NT2/D1 (cell line): Measurements from ENCODE around the gene PSD.

Source experiments
- SUZ12 ChIP-seq: IDR thresholded peaks from 2 replicates; pipeline ENCODE4 v1.6.1; 2011; ENCODE audit not compliant: insufficient read length, insufficient read depth; ENCODE audit errors: extremely low read depth
- ZNF274 ChIP-seq: IDR thresholded peaks from 2 replicates; pipeline ENCODE4 v1.6.1; 2011; ENCODE audit warnings: mild to moderate bottlenecking, low read depth, low read length

DNA sequence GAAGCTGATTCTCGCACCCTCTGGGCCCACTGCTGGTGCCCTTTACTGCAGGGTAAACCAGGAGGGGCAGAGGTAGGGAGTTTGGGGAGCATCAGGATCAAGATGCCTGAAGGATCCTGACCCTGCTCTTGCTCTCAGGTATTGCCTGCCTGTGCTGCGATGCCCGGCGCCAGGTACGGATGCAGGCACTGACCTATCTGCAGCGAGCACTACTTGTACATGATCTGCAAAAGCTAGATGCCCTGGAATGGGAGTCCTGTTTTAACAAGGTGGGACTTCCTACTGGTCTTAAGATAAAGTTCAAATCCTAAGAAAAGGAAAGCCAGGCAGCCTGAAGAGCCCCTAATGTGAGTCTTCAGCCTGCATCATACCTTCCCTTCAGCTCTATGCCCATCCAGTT, 39.2 kb downstream of the PSD start:
- no peak for TF ChIP-seq ZNF274
- TF ChIP-seq SUZ12: no peak
